Panc1 (cell line): ENCODE results near the gene TMEM108. TPM values are rescaled to one million over a fixed set of nuclear protein-coding genes. Genes with fewer than 3 reads are reported as not detected.

Experiments used
- ATAC-seq: fragments of 200-7000 bp; cut with Tn5 transposase; 2 replicates; pipeline ENCODE4 v1.9.1; 2020; ENCODE audit warnings: mild to moderate bottlenecking, moderate library complexity
- BruUV-seq: library from RNA; stranded (reverse); fragments of 400-500 nt; replicated peaks from 2 replicates; lab custom pipeline; 2021; lab: Mats Ljungman, UMichigan
- CTCF ChIA-PET: fragments of 300-600 bp; sonication (Branson Sonifier 250); formaldehyde crosslinking; loops from one replicate; lab custom pipeline; 2022; ENCODE audit warnings: antibody characterized with exemption; lab: Charles Lee
- POLR2A ChIA-PET: fragments of 300-600 bp; sonication (Branson Sonifier 250); formaldehyde crosslinking; loops from one replicate; lab custom pipeline; 2022; ENCODE audit warnings: antibody characterized with exemption; lab: Charles Lee
- DNase-seq: peaks from one replicate; pipeline ENCODE4 v3.0.0-alpha.2; 2010; ENCODE audit warnings: low read depth, low spot score
- H3K27ac ChIP-seq: 2 replicates; pipeline ENCODE4 v1.5.1; 2011; ENCODE audit warnings: mild to moderate bottlenecking, low read length, inconsistent platforms
- H3K27me3 ChIP-seq: fragments of 200-500 bp; sonication (Bioruptor generic); 2 replicates; pipeline ENCODE4 v1.6.0; 2014; ENCODE audit warnings: low read length, inconsistent platforms; ENCODE audit not compliant: control insufficient read depth, insufficient read depth
- H3K36me3 ChIP-seq: fragments of 200-500 bp; sonication (Bioruptor generic); 2 replicates; pipeline ENCODE4 v1.5.1; 2014; ENCODE audit warnings: inconsistent platforms, mild to moderate bottlenecking, low read length, moderate library complexity; ENCODE audit not compliant: control insufficient read depth, insufficient read depth
- H3K4me1 ChIP-seq: 2 replicates; pipeline ENCODE4 v1.5.1; 2011; ENCODE audit warnings: inconsistent platforms, mild to moderate bottlenecking, low read length, moderate library complexity; ENCODE audit not compliant: control insufficient read depth, insufficient read depth
- H3K4me3 ChIP-seq, 2 experiments: 2 replicates each; pipeline ENCODE4 v1.5.1; 2011 to 2012; ENCODE audit warnings: low read depth in 2 of 2, low read length in 2 of 2, mild to moderate bottlenecking in 2 of 2, inconsistent platforms in 1 of 2, moderate library complexity in 1 of 2
- H3K9me3 ChIP-seq: fragments of 200-500 bp; sonication (Bioruptor generic); 2 replicates; pipeline ENCODE4 v1.5.1; 2014; ENCODE audit warnings: low read depth, mild to moderate bottlenecking, inconsistent platforms, low read length, moderate library complexity; ENCODE audit not compliant: control insufficient read depth, insufficient read depth
- POLR2AphosphoS5 ChIP-seq: IDR thresholded peaks from 2 replicates; pipeline ENCODE4 v1.6.1; 2012; ENCODE audit warnings: mild to moderate bottlenecking, low read depth, low read length, moderate library complexity
- REST ChIP-seq, 2 experiments: IDR thresholded peaks; 2 replicates each; pipeline ENCODE4 v1.6.1; 2011 to 2012; ENCODE audit warnings: low read depth in 2 of 2, control low read depth in 1 of 2, low read length in 1 of 2, mild to moderate bottlenecking in 1 of 2, moderate library complexity in 1 of 2; ENCODE audit not compliant: insufficient read depth in 1 of 2
- SIN3A ChIP-seq: IDR thresholded peaks from 2 replicates; pipeline ENCODE4 v1.6.1; 2012; ENCODE audit warnings: low read depth, mild to moderate bottlenecking, low read length, moderate library complexity, borderline replicate concordance; ENCODE audit not compliant: insufficient read depth
- TCF7L2 ChIP-seq: IDR thresholded peaks from 2 replicates; pipeline ENCODE4 v1.6.1; 2011; ENCODE audit warnings: mild to moderate bottlenecking, low read depth, low read length, inconsistent platforms
- in situ Hi-C: cut with HindIII; loops from 2 replicates; pipeline ENCODE4 v1.10.0; 2016; ENCODE audit warnings: low sequenced_read_pairs, low pct_unique_long_range_greater_than_20kb
- intact Hi-C: fragments of 100-400 bp; cut with micrococcal nuclease; formaldehyde crosslinking; loops from one replicate; pipeline ENCODE4 v1.10.0; 2022; ENCODE audit not compliant: unreplicated experiment
- total RNA-seq: library from RNA; stranded (reverse); gene quantifications from one replicate; pipeline ENCODE4 v1.2.1, GENCODE V29; 2021; ENCODE audit not compliant: unreplicated experiment
- TF ChIP-seq, protein P1 (sequence below): fragments of 450-650 bp; IDR thresholded peaks from 2 replicates; pipeline ENCODE4 v1.5.1; 2017; ENCODE audit warnings: mild to moderate bottlenecking

TMEM108 gene
- total RNA-seq, 1 experiment from 2014 or later: 0.41 TPM

DNA sequence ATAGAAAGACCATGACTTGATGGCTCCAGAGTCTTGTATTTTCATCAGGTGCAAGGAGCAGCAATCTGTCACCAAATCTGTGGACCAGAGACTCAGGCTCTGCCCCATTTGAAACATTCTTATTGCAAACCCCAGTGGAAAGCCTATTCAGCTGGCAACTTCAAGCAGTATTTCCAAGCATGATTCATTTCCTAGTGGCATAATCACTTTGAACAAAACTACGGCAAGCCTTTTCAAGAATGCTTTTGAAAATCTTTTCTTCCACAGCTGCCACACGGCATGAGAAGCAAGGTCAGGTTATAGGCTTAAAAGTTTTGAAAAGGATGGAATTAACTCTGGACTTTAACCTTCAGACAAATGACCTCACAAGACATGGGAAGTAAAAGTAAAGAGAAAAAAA is 239.6 kb downstream of the TMEM108 start:
- H3K27me3 ChIP-seq: no peaks in the 10 kb centered on the region; the same call in 1 of the 2 replicates
- in situ Hi-C loops: no loop called here
- no peak overlapping the region for H3K27ac ChIP-seq
- no peaks in the 10 kb centered on the region for H3K9me3 ChIP-seq
- no peaks in the 10 kb centered on the region for H3K4me1 ChIP-seq
- no peak overlapping the region for H3K4me3 ChIP-seq
- TF ChIP-seq, protein P1, sequence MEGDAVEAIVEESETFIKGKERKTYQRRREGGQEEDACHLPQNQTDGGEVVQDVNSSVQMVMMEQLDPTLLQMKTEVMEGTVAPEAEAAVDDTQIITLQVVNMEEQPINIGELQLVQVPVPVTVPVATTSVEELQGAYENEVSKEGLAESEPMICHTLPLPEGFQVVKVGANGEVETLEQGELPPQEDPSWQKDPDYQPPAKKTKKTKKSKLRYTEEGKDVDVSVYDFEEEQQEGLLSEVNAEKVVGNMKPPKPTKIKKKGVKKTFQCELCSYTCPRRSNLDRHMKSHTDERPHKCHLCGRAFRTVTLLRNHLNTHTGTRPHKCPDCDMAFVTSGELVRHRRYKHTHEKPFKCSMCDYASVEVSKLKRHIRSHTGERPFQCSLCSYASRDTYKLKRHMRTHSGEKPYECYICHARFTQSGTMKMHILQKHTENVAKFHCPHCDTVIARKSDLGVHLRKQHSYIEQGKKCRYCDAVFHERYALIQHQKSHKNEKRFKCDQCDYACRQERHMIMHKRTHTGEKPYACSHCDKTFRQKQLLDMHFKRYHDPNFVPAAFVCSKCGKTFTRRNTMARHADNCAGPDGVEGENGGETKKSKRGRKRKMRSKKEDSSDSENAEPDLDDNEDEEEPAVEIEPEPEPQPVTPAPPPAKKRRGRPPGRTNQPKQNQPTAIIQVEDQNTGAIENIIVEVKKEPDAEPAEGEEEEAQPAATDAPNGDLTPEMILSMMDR: no peak
- TF ChIP-seq TCF7L2 (no peak), SIN3A (no peak), REST (IDR thresholded peaks at IDR 0.05; ENCODE audit: insufficient read depth in 1 of 2, low read depth in 2 of 2, low read length in 1 of 2) (no peak), POLR2AphosphoS5 (no peak)
- POLR2A ChIA-PET: no interaction called here
- CTCF ChIA-PET: no interaction called here
- H3K36me3 ChIP-seq: no peaks in the 10 kb centered on the region
- intact Hi-C loops: no loop called here
- no TSS peak for BruUV-seq
- DNase-seq (no peak), ATAC-seq (no peak)

- no peak for TF ChIP-seq TCF7L2
- no peak for TF ChIP-seq REST (IDR thresholded peaks at IDR 0.05; ENCODE audit: insufficient read depth in 1 of 2, low read depth in 2 of 2, low read length in 1 of 2)
- TF ChIP-seq, protein P1: no peak
- no peak for TF ChIP-seq POLR2AphosphoS5
- TF ChIP-seq SIN3A: no peak
- in situ Hi-C loops: no loop called here
- POLR2A ChIA-PET: no interaction called here
- Histone ChIP-seq H3K27ac (no peak overlapping the region), H3K27me3 (no peaks in the 10 kb centered on the region; the same call in 1 of the 2 replicates), H3K4me1 (no peaks in the 10 kb centered on the region), H3K9me3 (no peaks in the 10 kb centered on the region), H3K4me3 (no peak overlapping the region), H3K36me3 (no peaks in the 10 kb centered on the region)
- intact Hi-C loops: no loop called here
- BruUV-seq: no TSS peak
- CTCF ChIA-PET: no interaction called here
- no peak for DNase-seq
- ATAC-seq: no peak
Observed at GRCh38 chr3:133278260-133279043, 240.3 kb downstream of the TMEM108 start.
